RPMI8226 (cell line): Measurements from ENCODE around the gene PLD2.
"Not testable (repeated sequence)": the region's sequence is repeated elsewhere in the genome, so short reads cannot be mapped to it uniquely, and the experiment has no call there.

Experiments
- DNase-seq: peaks from one replicate; pipeline ENCODE4 v3.0.0-alpha.2; 2015

Gene PLD2

DNA sequence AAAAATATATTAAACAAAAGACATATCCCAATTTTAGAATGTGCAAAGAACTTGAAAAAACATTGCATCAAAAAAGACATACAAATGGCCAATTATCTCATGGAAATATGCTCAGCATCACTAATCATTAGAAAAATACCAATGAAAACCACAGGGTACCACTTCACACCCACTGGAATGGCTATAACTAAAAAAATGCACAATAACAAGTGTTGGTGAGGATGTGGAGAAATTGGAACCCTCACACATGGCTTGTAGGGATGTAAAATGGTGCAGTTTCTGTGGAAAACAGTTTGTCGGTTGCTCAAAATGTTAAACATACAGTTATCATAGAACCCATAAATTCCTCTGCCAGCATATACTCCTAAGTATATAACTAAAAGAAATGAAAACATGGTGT, 11.8 kb upstream of the PLD2 start:
- DNase-seq, result no peak

DNA sequence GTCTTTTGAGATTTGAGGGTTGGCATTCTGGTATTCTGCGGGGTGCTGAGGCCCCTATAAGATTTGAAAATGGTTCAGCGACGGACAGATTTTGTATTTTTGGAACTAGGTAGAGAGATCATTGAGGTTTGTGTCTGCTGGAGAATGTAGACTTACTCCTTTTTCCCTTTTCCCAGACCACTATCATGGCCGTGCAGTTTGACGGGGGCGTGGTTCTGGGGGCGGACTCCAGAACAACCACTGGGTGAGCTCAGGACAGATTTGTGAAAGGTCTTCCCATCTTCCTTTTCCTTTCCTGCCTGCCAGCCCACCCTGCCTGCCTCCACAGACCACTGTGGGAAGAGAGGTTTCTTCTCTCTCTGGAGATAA, 10.4 kb upstream of the PLD2 start:
- no peak for DNase-seq

DNA sequence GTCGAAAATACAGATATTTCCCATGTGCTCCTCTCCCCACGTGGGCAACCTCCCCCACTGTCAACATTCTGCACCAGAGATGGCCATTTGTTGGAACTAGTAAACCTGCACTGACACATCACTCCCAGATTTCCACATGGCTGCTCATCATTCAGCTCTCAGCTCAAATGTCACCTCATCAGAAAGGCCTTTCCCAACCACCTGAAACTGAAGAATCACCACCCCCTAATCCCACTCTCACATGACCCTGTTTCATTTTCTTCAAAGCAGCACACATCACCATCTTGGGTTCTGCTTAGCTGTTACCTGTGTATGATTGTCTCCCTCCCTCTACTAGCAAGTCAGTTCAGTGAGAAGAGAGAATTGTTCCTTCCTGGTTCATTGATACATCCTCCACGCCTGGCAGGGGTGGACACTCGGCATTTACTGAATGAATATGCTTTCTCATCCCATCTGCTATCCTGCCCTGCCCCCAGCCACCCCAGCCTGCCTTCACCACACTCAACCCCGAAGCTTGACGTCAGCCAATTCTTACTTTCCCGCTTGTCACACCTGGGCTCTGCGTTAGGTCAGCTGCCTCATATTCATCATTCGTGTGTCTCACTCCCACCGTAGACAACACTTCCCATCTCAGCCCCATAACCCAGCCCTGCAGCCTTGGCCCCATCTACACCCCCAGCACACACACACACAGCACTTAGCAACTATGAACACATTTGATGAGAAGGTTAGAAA, 6.3 kb upstream of the PLD2 start:
- DNase-seq, result no peak

DNA sequence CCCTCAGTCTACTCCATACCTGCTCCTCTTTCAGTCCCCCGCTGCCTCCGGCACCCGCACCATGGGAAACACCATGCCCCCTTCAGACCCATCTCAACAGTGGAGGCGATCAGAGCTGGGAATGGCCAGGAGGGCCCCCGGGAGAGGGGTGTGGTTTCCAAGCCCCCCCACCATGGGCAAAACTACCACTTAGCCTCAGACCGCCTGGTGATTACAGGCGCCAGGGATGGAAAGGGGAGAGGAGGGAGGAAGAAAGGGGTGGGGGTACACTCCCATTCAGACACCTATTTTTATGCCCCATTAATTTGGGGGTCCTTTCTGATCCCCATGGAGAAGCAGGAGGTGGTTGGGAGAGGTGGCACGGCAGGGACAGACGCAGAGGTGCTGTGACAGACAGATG, 4.7 kb upstream of the PLD2 start, which contains the start of gene C17orf114:
TSS of gene C17orf114 (minus strand) at position 101 of the 400 bp plus-strand sequence.
- no peak for DNase-seq

DNA sequence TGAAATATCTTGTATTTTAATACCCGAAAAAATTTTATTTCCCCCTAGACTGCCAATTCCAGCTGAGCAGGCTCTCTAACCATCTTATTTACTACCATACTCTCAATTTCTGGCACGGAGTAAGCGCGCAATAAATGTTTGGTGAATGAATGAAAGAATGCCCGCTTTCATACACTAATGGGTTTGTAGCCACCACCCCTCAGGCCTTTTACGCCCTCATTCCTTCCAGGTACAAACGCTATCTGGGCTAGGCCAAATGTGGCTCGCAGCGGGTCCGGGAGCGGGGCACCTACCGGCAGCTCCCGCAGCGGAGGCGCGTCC, 536 bp upstream of the PLD2 start:
- DNase-seq, result peak; percentile 19

DNA sequence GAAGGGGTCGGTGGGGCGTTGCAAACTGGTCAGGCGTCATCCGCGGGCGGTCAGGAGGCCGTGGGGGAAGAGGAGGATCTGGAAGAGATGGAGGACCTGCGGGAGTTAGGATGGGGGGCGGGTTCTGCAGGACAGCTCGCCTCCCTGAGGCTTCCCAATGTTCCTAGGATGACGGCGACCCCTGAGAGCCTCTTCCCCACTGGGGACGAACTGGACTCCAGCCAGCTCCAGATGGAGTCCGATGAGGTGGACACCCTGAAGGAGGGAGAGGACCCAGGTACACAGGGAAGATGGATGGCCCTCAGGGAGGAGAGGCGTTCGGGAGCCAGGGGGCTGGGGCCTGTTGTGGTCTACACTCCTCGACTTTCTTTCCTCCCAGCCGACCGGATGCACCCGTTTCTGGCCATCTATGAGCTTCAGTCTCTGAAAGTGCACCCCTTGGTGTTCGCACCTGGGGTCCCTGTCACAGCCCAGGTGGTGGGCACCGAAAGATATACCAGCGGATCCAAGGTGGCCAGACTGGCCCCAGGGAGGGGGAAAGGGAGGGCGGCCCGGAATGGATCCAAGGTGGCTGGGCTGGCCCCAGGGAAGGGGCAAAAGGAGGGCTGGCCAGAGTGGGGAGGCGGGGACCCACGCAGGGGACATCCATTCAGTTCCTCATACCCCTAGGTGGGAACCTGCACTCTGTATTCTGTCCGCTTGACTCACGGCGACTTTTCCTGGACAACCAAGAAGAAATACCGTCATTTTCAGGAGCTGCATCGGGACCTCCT, 839 bp downstream of the PLD2 start:
- DNase-seq, result no peak

DNA sequence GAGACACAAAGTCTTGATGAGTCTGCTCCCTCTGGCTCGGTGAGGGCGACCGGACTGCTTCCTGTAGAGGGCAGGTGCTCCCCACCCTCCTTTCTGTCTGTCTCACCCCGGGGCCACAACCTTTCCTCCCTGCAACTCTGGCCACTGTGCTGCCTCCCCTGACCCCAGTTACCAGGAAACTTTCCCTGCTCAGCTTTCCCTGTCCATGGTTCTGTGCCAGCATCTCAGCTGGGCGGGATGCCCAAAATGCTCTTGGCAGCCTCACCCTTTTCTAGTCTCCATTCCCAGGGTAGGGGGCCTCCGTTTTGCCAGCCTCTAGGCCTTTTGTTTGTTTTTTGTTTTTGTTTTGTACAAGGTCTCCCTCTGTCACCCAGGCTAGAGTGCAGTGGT, 1.4 kb downstream of the PLD2 start:
- no peak for DNase-seq

DNA sequence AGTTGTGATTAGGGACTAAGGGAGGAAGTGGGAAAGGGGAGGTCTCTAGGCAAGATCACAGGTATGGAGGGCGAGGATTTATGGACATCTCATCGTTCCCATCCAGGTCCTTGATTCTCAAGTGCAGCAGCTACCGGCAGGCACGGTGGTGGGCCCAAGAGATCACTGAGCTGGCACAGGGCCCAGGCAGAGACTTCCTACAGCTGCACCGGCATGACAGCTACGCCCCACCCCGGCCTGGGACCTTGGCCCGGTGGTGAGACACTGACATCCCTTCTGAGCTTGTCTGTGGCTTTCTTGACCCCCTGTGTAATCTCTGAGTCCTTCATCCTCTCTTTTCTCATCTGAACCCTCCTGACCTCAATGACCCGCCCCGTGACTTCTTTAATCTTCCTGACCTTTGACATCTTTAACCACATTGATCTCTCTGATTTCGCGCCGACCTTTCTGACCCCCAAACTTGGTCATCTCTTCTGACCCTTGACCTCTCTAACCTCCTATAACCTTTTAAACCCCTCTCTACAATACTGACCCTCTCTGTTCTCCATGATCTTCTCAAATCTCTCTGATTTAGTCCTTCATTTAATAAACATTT, 3.8 kb downstream of the PLD2 start:
- no peak for DNase-seq

DNA sequence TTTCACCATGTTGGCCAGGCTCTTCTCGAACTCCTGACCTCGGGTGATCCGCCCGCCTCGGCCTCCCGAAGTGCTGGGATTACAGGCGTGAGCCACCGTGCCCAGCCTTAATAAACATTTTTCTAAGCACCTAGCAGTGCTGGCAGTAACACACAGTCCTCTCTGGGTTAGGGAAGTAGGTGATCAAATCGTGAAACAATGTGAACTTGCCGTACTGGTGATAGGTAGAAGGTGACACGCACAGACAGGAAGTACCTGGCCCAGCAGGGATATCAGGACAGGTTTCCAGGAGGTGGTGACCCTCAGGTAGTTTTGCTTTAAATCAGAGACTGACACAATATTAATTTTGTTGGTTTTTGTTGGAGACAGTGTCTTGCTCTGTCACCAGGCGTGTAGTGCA, 4.5 kb downstream of the PLD2 start:
- no peak for DNase-seq

DNA sequence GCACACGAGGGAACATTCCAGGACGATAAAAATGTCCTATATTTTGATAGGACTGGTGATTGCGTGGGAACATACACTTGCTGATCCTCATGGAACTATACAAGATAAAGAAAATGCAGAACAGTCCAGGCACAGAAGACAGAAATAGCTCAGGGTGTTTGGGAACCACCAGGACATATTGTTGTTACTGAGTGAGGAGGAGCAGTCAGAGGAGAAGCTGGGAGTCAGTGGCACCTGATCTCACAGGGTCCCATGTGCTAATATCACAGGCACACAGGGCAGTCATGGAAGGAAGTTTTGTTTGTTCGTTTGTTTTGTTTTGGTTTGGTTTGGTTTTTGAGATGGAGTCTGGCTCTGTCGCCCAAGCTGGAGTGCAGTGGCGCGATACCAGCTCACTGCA, 5.7 kb downstream of the PLD2 start:
- no peak for DNase-seq

DNA sequence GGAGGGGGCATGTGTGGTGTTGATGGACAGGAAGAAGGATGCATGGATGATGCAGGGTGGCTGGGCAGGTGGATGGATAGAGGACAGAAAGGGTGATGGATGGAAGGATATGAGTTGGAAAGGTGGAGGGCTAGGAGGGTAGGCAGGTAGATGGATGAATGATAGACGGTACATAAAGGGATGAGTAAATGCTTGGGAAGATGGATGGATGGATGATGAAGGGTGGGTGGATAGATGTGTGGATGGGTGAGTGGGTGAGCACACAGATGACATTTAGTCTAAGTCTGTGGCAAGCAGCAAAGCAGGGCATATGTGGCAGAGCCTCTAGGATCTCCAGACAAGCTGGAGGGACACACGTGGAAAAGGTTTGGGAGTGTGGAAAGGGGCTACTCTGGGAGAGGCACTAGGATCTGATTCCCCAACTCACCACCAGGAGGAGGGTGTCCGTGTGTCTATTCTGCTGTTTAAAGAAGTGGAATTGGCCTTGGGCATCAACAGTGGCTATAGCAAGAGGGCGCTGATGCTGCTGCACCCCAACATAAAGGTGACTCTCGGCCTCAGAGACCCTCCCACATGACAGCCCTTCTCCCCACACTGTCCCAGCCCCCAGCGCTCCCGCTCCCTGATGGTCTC, 8.2 kb downstream of the PLD2 start:
- no peak for DNase-seq

DNA sequence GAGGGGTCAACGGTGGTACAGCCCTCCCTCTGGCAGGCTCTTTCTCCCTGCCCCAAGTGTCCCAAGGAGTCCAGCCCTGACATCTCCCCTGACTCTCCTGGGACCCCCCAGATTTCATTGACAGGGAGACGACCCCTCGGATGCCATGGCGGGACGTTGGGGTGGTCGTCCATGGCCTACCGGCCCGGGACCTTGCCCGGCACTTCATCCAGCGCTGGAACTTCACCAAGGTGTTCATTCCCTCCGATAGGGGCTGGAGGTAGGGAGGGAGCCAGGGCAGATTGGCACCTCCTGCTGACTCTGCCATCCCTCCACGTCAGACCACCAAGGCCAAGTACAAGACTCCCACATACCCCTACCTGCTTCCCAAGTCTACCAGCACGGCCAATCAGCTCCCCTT, 9.9 kb downstream of the PLD2 start:
- DNase-seq, result no peak

DNA sequence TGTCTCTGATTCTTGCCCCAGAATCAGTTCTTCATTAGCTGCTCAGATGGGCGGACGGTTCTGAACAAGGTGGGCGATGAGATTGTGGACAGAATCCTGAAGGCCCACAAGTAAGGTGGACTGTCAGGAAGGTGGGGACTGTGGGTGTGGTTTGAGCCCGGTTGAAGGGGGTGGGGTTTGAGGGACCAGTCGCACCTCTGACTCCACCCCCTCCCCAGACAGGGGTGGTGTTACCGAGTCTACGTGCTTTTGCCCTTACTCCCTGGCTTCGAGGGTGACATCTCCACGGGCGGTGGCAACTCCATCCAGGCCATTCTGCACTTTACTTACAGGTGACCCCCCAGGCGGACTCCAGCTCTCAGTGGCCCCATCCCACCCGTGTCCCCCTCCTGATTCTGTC, 11.3 kb downstream of the PLD2 start:
- no peak for DNase-seq

DNA sequence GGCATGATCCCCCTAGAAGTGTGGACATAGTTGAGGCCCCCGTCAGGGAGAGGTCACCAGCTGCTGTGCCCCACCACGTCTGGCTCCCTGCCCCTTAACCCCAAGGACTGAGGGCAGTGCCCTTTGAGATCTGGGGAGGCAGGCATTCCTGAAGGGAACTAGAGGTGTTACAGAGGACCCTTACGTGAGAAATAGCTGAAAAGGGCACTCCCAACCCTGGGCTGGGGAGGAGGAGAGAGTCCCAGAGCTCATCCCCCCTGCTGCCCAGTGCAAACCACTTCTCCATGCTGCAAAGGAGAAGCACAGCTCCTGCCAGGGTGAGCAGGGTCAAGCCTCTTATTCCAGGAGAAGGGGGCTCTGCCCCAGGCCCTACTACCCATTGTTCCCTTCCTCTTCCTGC, 15.9 kb downstream of the PLD2 start:
- no peak for DNase-seq

DNA sequence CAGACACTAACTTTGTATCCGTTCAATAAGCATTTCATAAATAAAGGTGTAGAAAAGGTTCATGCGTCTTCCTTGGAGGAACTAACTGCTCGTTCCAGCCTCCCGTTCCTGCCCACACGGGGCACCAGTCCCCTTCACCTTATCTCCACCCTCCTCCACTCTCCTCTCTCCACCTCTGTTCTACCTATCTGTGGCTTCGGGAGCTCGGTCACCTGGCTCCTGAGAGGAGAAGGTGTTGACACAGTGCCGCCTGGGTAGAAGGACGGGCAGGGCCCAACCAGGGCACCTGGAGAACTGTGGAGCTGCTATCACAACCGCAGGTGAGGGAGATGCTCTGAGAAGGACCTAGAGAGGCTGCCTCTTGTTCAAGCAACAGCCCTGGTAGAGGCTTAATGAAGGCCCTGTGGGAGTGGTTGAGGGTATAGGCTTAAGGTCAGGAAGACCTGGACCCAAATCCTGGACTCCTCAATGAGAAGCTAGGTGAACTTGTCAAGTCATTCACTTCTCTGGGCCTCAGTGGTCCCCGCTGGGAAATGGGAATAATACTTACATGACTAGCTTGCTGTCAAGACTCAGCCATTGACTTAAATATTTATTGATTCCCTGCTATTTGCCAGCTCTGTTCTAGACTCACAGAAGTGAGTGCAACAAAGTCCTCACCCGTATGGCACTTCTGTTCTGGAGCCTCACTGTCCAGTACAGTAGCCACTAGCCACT, 16.6 kb downstream of the PLD2 start:
- no peak for DNase-seq

DNA sequence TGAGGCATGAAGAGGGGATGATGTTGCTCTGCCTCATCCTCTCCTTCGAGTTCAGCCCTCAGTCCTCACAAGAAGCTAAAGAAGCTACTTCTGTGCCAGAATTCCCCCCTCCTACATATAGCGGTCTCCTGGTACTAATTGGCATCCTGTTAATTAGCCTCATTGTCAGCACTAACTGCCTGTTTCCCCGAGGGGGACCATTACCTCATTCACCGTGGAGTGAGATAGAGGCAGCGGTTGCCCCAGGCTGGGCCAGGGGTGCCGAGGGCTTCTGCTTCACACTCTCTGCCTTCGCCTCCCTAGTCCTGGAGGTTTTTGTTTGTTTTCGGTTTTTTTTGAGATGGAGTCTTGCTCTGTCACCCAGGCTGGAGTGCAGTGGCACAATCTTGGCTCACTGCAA, 20.4 kb downstream of the PLD2 start:
- DNase-seq, result no peak

DNA sequence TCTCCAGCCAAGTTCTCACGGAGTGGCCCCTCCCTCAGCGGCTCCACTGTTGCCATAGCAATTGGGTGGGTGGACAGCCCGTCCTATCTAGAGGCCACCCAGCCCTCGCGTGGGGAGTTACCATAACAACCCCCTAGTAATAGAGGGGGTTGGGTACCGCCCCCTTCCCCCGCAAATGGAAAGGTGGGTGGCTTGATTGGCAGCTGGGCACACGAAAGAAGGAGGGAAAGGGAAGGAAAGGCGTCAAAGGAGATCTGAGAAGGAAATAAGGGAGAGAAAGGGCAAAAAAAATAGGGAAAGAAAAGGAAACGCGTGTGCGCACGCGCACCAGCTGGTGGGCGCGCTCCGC, 25.9 kb downstream of the PLD2 start:
- DNase-seq, result not testable (repeated sequence)

DNA sequence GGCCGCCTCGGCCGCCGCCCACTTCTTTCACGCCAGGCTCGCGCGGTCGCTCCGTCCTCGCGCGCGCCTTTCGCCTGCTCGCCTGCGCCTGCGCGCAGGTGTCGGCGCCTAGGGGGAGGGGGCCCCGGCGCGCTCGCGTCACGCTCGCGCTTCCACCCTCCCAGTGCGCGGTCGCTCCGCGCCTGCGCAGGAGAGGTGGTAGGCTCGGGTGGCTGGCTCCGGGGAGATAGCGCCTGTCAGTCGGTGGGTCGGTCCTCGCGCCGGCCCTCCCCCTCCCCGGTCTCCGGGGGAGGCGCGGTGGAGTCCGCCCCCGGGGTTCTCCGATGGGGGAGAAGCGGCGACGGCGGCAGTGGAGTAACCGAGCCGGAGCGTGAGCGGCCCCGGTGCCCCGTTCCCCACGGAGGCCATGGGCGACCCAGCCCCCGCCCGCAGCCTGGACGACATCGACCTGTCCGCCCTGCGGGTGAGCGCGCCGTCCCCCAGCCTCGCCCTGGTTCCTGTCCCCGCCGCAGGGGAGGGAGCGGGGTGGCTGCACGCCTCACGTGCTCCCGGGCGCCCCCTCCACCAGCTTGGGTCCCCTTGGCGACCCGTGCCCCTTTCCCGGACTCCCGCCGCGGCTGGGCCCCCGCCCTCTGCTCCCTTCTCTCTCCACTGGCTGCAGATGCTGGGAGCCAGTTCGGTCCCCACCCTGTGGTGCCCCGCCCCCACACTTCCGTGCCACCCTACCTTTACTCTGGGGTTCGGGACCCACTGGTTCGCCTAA, 26.4 kb downstream of the PLD2 start, which contains the start of gene MINK1:
TSS of gene MINK1 (plus strand) at position 163 of the 763 bp plus-strand sequence. CDS start at position 407, 244 bp downstream.
- peak; percentile 95 for DNase-seq

DNA sequence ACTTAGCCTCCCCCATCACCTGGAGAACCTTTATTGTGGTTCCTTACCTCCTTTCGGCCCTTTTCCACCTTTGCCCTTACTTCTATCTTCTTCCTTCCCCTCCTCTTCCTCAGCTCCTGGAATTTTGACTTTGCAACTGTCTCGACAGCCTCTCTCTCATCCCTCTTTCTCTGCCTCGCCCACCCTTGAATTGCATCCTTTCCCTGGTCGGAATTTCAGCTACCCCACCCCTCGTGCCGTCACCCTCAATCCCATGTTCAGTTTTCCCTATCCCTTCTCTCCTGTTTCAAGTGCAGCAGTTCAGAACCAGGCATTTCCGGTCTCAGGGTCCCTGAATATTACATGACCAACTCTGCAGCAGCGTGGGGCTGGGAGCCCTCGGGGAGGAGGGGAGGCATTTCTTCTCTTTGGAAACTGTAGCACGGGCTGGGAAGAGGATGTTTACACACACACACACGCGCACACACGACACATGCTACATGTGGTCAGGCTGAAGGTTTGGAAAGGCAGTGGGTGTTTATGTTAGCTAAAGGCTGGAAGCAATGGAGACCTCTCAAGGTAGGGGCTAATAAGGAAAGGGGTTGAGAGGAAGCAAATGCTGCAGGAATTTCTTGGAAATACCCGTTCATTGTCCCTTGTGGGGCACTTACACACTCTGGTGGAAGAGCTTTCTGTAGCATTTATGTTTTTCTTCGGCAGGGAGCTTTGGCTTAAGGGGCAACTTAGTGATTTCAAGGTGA, 27.2 kb downstream of the PLD2 start:
- DNase-seq, result peak; percentile 22

DNA sequence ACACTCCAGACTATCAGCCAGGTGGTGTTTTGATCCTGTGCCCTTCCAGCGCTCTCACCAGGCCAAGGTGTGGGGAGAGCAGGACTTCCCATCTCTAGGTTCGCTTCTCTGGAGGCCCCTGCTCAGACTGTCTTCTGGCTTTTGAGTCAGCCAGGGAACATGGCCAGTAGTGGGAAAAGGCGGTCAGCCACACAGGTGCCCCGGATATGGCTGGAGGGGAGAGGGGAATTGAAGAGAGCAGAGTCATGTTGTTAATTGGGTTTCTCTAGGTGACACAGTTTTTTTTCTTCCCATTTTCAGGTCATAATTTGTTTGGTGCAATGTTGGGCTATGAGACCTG, 27.7 kb downstream of the PLD2 start:
- no peak for DNase-seq

DNA sequence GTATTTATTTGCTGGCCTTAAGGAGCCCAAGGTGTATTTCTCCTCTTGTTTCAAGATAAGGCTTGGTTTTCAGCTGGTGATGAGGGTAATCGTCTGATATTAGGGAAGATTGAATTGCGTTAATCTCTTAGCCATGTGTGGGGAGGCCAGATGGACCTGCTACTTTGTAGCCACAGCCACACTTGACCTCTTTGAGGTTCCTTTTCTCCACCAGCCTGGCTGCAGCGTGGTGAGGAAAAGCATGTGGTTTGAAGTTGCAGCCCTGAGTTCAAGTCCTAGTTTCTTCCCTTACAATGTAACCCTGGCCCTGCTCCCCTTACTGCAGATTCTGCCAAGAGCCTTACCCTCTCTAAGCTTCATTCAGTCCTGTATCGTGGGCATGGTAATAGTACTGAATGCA, 29.3 kb downstream of the PLD2 start:
- no peak for DNase-seq
